Femur (tissue), 1 donor: ENCODE measurements around the gene GNG8.

Source experiments
- DNase-seq: peaks from one replicate; pipeline ENCODE4 v3.0.0-alpha.2; 2017

Gene GNG8

GRCh38 chr19:46601318-46602224, 34.4 kb downstream of the GNG8 start, which contains the start of gene CALM3:
TSS of gene CALM3 (plus strand) at chr19:46601330. CDS start at chr19:46601435, 105 bp downstream.
- DNase-seq = no peak

- peak; percentile 98 for DNase-seq
These were observed 35.4 kb downstream of the GNG8 start for GRCh38 chr19:46600384-46601317.

GRCh38 chr19:46599716-46600373, 36.2 kb downstream of the GNG8 start:
- DNase-seq = no peak

GRCh38 chr19:46598372-46598917, 37.6 kb downstream of the GNG8 start:
- no peak for DNase-seq

- DNase-seq = no peak
These were observed 40.0 kb downstream of the GNG8 start for GRCh38 chr19:46596008-46596407.

GRCh38 chr19:46591870-46592269, 44.1 kb downstream of the GNG8 start:
- DNase-seq = no peak

GRCh38 chr19:46591254-46591653, 44.7 kb downstream of the GNG8 start:
- no peak for DNase-seq

GRCh38 chr19:46587861-46588260, 48.1 kb downstream of the GNG8 start:
- no peak for DNase-seq

GRCh38 chr19:46586294-46586693, 49.7 kb downstream of the GNG8 start:
- no peak for DNase-seq

GRCh38 chr19:46585539-46585938, 50.5 kb downstream of the GNG8 start:
- no peak for DNase-seq
